Keratinocyte (primary cell): ENCODE results near the gene VPS8. TPM values are rescaled to one million over a fixed set of nuclear protein-coding genes. Genes with fewer than 3 reads are reported as not detected.

Experiments
- DNase-seq: peaks from one replicate; pipeline ENCODE4 v3.0.0-alpha.2; 2011; ENCODE audit warnings: low read depth, missing footprints, low spot score
- FAIRE-seq: peaks from 2 replicates; lab custom pipeline; 2011; peaks lifted over from hg19 to GRCh38; lab: Jason Lieb, UNC
- H2AFZ ChIP-seq: 2 replicates; pipeline ENCODE4 v1.6.0; 2012; ENCODE audit warnings: low read length, control low read depth, inconsistent platforms; ENCODE audit not compliant: control insufficient read depth
- H3K27ac ChIP-seq: 2 replicates; pipeline ENCODE4 v1.5.1; 2011; ENCODE audit warnings: low read length; ENCODE audit not compliant: control insufficient read depth, insufficient read depth
- H3K27me3 ChIP-seq: 3 replicates; pipeline ENCODE4 v1.6.0; 2011; ENCODE audit warnings: low read length; ENCODE audit not compliant: control insufficient read depth, insufficient read depth; ENCODE audit errors: extremely low read depth
- H3K36me3 ChIP-seq, 2 experiments: 2 replicates in 1 of 2; 3 replicates in 1 of 2; pipeline ENCODE4 v1.5.1; 2011; ENCODE audit warnings: low read length in 2 of 2, mild to moderate bottlenecking in 1 of 2; ENCODE audit not compliant: control insufficient read depth in 2 of 2, insufficient read depth in 2 of 2; ENCODE audit errors: extremely low read depth in 1 of 2
- H3K4me1 ChIP-seq: 3 replicates; pipeline ENCODE4 v1.5.1; 2011; ENCODE audit warnings: low read length; ENCODE audit not compliant: control insufficient read depth, insufficient read depth; ENCODE audit errors: extremely low read depth
- H3K4me2 ChIP-seq: 3 replicates; pipeline ENCODE4 v1.6.0; 2011; ENCODE audit warnings: low read depth, low read length; ENCODE audit not compliant: control insufficient read depth, insufficient read depth; ENCODE audit errors: extremely low read depth
- H3K4me3 ChIP-seq, 3 experiments: fragments of 200-600 bp in 1 of 3; sonication (generic) in 1 of 3; 2 replicates in 2 of 3; 3 replicates in 1 of 3; pipeline ENCODE4 v1.5.1; 2011 to 2016; ENCODE audit warnings: low read length in 3 of 3, mild to moderate bottlenecking in 3 of 3, control low read depth in 2 of 3, inconsistent platforms in 1 of 3, low read depth in 1 of 3, mixed read lengths in 1 of 3, mixed run types in 1 of 3, moderate library complexity in 1 of 3; ENCODE audit not compliant: control insufficient read depth in 2 of 3, insufficient read depth in 2 of 3; ENCODE audit errors: extremely low read depth in 1 of 3
- H3K79me2 ChIP-seq: 2 replicates; pipeline ENCODE4 v1.6.0; 2012; ENCODE audit warnings: low read length; ENCODE audit not compliant: control insufficient read depth, insufficient read depth
- H3K9ac ChIP-seq: 3 replicates; pipeline ENCODE4 v1.6.0; 2011; ENCODE audit warnings: low read length; ENCODE audit not compliant: control insufficient read depth, insufficient read depth; ENCODE audit errors: extremely low read depth
- H3K9me1 ChIP-seq: 3 replicates; pipeline ENCODE4 v1.6.0; 2011; ENCODE audit warnings: low read length; ENCODE audit not compliant: control insufficient read depth, insufficient read depth; ENCODE audit errors: extremely low read depth
- H3K9me3 ChIP-seq: 2 replicates; pipeline ENCODE4 v1.5.1; 2012; ENCODE audit warnings: low read depth, low read length; ENCODE audit not compliant: control insufficient read depth
- H4K20me1 ChIP-seq: 3 replicates; pipeline ENCODE4 v1.6.0; 2011; ENCODE audit warnings: low read length; ENCODE audit not compliant: control insufficient read depth, insufficient read depth; ENCODE audit errors: extremely low read depth
- EZH2 ChIP-seq: IDR thresholded peaks from one replicate; pipeline ENCODE4 v1.6.1; 2012; ENCODE audit warnings: inconsistent platforms, mild to moderate bottlenecking, low read length, moderate library complexity
- dilution Hi-C: fragments of 300-500 bp; cut with MboI; formaldehyde crosslinking; loops from one replicate; pipeline ENCODE4 v1.7.0; 2020; ENCODE audit warnings: low sequenced_read_pairs; ENCODE audit not compliant: extremely low pct_ligation_motif_present
- polyA plus RNA-seq, 5 experiments: library from polyadenylated mRNA; depleted of rRNA in 3 of 5; stranded (reverse) in 3 of 5; stranded (forward) in 1 of 5; unstranded in 1 of 5; fragments of >200 nt; gene quantifications; 1 replicate in 1 of 5; 2 replicates in 3 of 5; 3 replicates in 1 of 5; pipeline versions ENCODE4 v1.2.1 to v1.2.3, GENCODE V29; 2011 to 2012; ENCODE audit warnings: missing spikeins in 2 of 5, low read depth in 1 of 5, low replicate concordance in 1 of 5
- TF ChIP-seq, protein P1 (sequence below), 3 experiments: IDR thresholded peaks in 1 of 3; conservative IDR thresholded peaks in 1 of 3; optimal IDR thresholded peaks in 1 of 3; 2 replicates in 2 of 3; 3 replicates in 1 of 3; pipeline versions ENCODE3 to v1.5.1; 2011; ENCODE audit warnings: low read length in 3 of 3, mild to moderate bottlenecking in 3 of 3, moderate library complexity in 2 of 3, control low read depth in 1 of 3, inconsistent platforms in 1 of 3; ENCODE audit not compliant: insufficient read depth in 2 of 3; ENCODE audit errors: extremely low read depth in 1 of 3

Gene VPS8
- polyA plus RNA-seq, 1 donor (not counting 4 experiments of a cell fraction or from before 2014, with no cell fraction given), result 28.4 TPM

DNA sequence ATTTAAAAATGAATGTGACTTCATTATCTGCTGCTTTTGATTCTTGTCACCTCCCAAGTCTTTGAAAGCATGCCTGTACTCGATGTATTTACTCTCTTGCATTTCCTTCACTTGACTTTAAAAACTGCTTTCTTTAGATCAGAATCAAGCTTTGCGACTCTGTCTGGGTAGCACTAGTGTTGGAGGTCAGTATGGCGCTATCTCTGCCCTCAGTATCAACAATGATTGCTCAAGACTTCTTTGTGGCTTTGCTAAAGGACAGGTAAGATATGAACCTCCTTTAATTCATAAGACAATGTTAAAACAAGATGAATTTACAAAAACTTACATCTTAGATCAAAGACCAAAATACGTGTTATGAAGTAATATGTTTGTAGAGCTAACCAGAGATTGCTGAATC, 37.0 kb downstream of the VPS8 start:
- peaks cover 6 to 7% of the 10 kb centered on the region in 2 experiments for H3K36me3 ChIP-seq
- no peak for FAIRE-seq
- peaks cover under 1% of the 10 kb centered on the region for H3K4me1 ChIP-seq
- no peaks in the 10 kb centered on the region for H3K79me2 ChIP-seq
- no peak for TF ChIP-seq EZH2
- TF ChIP-seq, protein P1, sequence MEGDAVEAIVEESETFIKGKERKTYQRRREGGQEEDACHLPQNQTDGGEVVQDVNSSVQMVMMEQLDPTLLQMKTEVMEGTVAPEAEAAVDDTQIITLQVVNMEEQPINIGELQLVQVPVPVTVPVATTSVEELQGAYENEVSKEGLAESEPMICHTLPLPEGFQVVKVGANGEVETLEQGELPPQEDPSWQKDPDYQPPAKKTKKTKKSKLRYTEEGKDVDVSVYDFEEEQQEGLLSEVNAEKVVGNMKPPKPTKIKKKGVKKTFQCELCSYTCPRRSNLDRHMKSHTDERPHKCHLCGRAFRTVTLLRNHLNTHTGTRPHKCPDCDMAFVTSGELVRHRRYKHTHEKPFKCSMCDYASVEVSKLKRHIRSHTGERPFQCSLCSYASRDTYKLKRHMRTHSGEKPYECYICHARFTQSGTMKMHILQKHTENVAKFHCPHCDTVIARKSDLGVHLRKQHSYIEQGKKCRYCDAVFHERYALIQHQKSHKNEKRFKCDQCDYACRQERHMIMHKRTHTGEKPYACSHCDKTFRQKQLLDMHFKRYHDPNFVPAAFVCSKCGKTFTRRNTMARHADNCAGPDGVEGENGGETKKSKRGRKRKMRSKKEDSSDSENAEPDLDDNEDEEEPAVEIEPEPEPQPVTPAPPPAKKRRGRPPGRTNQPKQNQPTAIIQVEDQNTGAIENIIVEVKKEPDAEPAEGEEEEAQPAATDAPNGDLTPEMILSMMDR (optimal IDR thresholded peaks at IDR 0.05 in 1 of 3, IDR thresholded peaks at IDR 0.05 in 1 of 3, conservative IDR thresholded peaks at IDR 0.05 in 1 of 3; ENCODE audit: extremely low read depth in 1 of 3, insufficient read depth in 2 of 3, low read length in 3 of 3), result no peak
- no peak overlapping the region for H3K9ac ChIP-seq
- H3K27me3 ChIP-seq, result no peaks in the 10 kb centered on the region
- no peak for DNase-seq
- H3K9me1 ChIP-seq, result no peaks in the 10 kb centered on the region
- H3K4me3 ChIP-seq, result no peak overlapping the region
- no peak overlapping the region for H3K4me2 ChIP-seq
- dilution Hi-C loops, result no loop called here
- no peak overlapping the region for H3K27ac ChIP-seq
- no peaks in the 10 kb centered on the region for H4K20me1 ChIP-seq
- H3K9me3 ChIP-seq, result no peaks in the 10 kb centered on the region
- H2AFZ ChIP-seq, result no peak overlapping the region

DNA sequence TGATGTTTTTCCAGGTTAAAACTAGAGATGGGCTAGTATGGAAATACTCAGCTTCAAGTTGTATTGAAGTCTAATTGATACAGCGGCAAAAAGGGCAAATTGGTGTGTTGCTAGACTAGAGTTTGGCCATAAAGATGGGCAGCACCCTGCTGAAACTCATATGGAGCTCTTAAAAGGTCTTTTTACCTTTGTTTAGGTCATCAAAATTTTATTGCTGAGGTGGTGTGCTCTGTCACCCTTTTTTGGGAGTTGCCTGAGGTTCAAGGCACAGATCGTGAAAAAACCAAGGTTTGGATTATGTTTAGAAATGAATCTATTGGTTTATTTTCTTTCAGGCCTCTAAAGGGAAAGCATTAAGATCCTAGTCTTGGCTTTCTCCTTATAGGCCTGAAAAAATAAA, 38.2 kb downstream of the VPS8 start:
- dilution Hi-C loops, result no loop called here
- no peak overlapping the region for H3K9ac ChIP-seq
- no peaks in the 10 kb centered on the region for H3K4me1 ChIP-seq
- no peaks in the 10 kb centered on the region for H3K9me1 ChIP-seq
- H3K79me2 ChIP-seq, result no peaks in the 10 kb centered on the region
- H3K4me3 ChIP-seq, result no peak overlapping the region
- TF ChIP-seq EZH2, result no peak
- TF ChIP-seq, protein P1 (optimal IDR thresholded peaks at IDR 0.05 in 1 of 3, IDR thresholded peaks at IDR 0.05 in 1 of 3, conservative IDR thresholded peaks at IDR 0.05 in 1 of 3; ENCODE audit: extremely low read depth in 1 of 3, insufficient read depth in 2 of 3, low read length in 3 of 3), result no peak
- peaks cover 6 to 7% of the 10 kb centered on the region in 2 experiments for H3K36me3 ChIP-seq
- H3K9me3 ChIP-seq, result no peaks in the 10 kb centered on the region
- no peaks in the 10 kb centered on the region for H3K27me3 ChIP-seq
- H3K27ac ChIP-seq, result no peak overlapping the region
- DNase-seq (no peak), FAIRE-seq (no peak)
- H3K4me2 ChIP-seq, result no peak overlapping the region
- H2AFZ ChIP-seq, result no peak overlapping the region
- no peaks in the 10 kb centered on the region for H4K20me1 ChIP-seq
